Caco-2 (cell line): ENCODE data around the gene JADE3. TPM values are rescaled to one million over a fixed set of nuclear protein-coding genes. Genes with fewer than 3 reads are reported as not detected.

Experiments
- BruUV-seq: library from RNA; stranded (reverse); fragments of 400-500 nt; replicated peaks from 2 replicates; lab custom pipeline; 2021; lab: Mats Ljungman, UMichigan
- CTCF ChIA-PET: fragments of 300-600 bp; sonication (Branson Sonifier 250); formaldehyde crosslinking; loops from one replicate; lab custom pipeline; 2022; ENCODE audit warnings: antibody characterized with exemption; lab: Charles Lee
- POLR2A ChIA-PET: fragments of 300-600 bp; sonication (Branson Sonifier 250); formaldehyde crosslinking; loops from one replicate; lab custom pipeline; 2022; ENCODE audit warnings: antibody characterized with exemption; lab: Charles Lee
- DNase-seq, 2 experiments: peaks; one replicate each; pipeline versions ENCODE4 v3.0.0 to v3.0.0-alpha.2; 2020 to 2022
- H3K27me3 ChIP-seq: replicated peaks from 2 replicates; pipeline ENCODE4 v1.6.0; 2011; ENCODE audit warnings: low read length; ENCODE audit not compliant: control insufficient read depth, insufficient read depth
- H3K36me3 ChIP-seq: 2 replicates; pipeline ENCODE4 v1.5.1; 2011; ENCODE audit warnings: low read length; ENCODE audit not compliant: control insufficient read depth, insufficient read depth
- H3K4me1 ChIP-seq: fragments of 250-450 bp; sonication (Bioruptor Pico); 2 replicates; pipeline ENCODE4 v1.5.1; 2020; ENCODE audit warnings: mild to moderate bottlenecking
- H3K4me3 ChIP-seq: 2 replicates; pipeline ENCODE4 v1.5.1; 2011; ENCODE audit warnings: low read depth, mild to moderate bottlenecking, control low read depth, low read length
- H3K9me3 ChIP-seq: fragments of 250-450 bp; sonication (Bioruptor Pico); 2 replicates; pipeline ENCODE4 v1.5.1; 2020; ENCODE audit warnings: mild to moderate bottlenecking, moderate library complexity
- H3K27ac Mint-ChIP-seq: one replicate; pipeline ENCODE4 v1.8.0; 2022; ENCODE audit warnings: mixed read lengths; ENCODE audit not compliant: unreplicated experiment
- H3K27me3 Mint-ChIP-seq: one replicate; pipeline ENCODE4 v1.8.0; 2022; ENCODE audit warnings: mixed read lengths; ENCODE audit not compliant: insufficient read depth, unreplicated experiment
- H3K36me3 Mint-ChIP-seq: one replicate; pipeline ENCODE4 v1.8.0; 2022; ENCODE audit warnings: mild to moderate bottlenecking, mixed read lengths; ENCODE audit not compliant: insufficient read depth, unreplicated experiment
- H3K4me1 Mint-ChIP-seq: one replicate; pipeline ENCODE4 v1.8.0; 2022; ENCODE audit warnings: low read depth, mixed read lengths; ENCODE audit not compliant: unreplicated experiment
- H3K4me3 Mint-ChIP-seq: one replicate; pipeline ENCODE4 v1.8.0; 2022; ENCODE audit warnings: mild to moderate bottlenecking, moderate library complexity, mixed read lengths; ENCODE audit not compliant: unreplicated experiment
- H3K9me3 Mint-ChIP-seq: one replicate; pipeline ENCODE4 v1.8.0; 2022; ENCODE audit warnings: mixed read lengths; ENCODE audit not compliant: unreplicated experiment
- CTCF ChIP-seq, 2 experiments: fragments of 200-600 bp in 1 of 2; IDR thresholded peaks; 1 replicate in 1 of 2; 2 replicates in 1 of 2; pipeline versions ENCODE4 v1.5.1 to v1.8.0; 2011 to 2022; ENCODE audit warnings: antibody characterized with exemption in 1 of 2, control low read depth in 1 of 2, inconsistent platforms in 1 of 2, low read depth in 1 of 2, low read length in 1 of 2, mild to moderate bottlenecking in 1 of 2, moderate library complexity in 1 of 2; ENCODE audit not compliant: insufficient read depth in 1 of 2, severe bottlenecking in 1 of 2, unreplicated experiment in 1 of 2
- intact Hi-C: fragments of 100-400 bp; cut with micrococcal nuclease; formaldehyde crosslinking; loops from one replicate; pipeline ENCODE4 v1.10.0; 2022; ENCODE audit not compliant: unreplicated experiment
- total RNA-seq: library from RNA; stranded (reverse); gene quantifications from 2 replicates; pipeline ENCODE4 v1.2.3, GENCODE V29; 2022

The JADE3 gene
- total RNA-seq, 1 experiment from 2014 or later = 22.7 TPM

- Mint-ChIP-seq H3K36me3 (peaks cover 7% of the 10 kb centered on the region), H3K4me3 (no peak overlapping the region), H3K27me3 (no peaks in the 10 kb centered on the region), H3K9me3 (no peaks in the 10 kb centered on the region), H3K27ac (no peak overlapping the region), H3K4me1 (no peaks in the 10 kb centered on the region)
- TF ChIP-seq CTCF (IDR thresholded peaks at IDR 0.05; ENCODE audit: insufficient read depth in 1 of 2, low read depth in 1 of 2, low read length in 1 of 2, severe bottlenecking in 1 of 2, unreplicated experiment in 1 of 2) = no peak
- DNase-seq = no peak
- BruUV-seq = no TSS peak
- intact Hi-C loops = no loop called here
- Histone ChIP-seq H3K36me3 (no peaks in the 10 kb centered on the region), H3K27me3 (no peaks in the 10 kb centered on the region), H3K4me3 (no peak overlapping the region), H3K9me3 (no peaks in the 10 kb centered on the region), H3K4me1 (peaks cover 3% of the 10 kb centered on the region; the same call in 1 of the 2 replicates)
- POLR2A ChIA-PET = no interaction called here
- CTCF ChIA-PET = no interaction called here
Observed at GRCh38 chrX:46916273-46916672, 4.1 kb downstream of the JADE3 start.

- ChIA-PET CTCF (no interaction called here), POLR2A (no interaction called here)
- Mint-ChIP-seq H3K4me3 (no peak overlapping the region), H3K36me3 (peaks cover 7% of the 10 kb centered on the region), H3K27ac (no peak overlapping the region), H3K9me3 (no peaks in the 10 kb centered on the region), H3K4me1 (no peaks in the 10 kb centered on the region), H3K27me3 (no peaks in the 10 kb centered on the region)
- no peaks in the 10 kb centered on the region for H3K27me3 ChIP-seq
- no peak for TF ChIP-seq CTCF (IDR thresholded peaks at IDR 0.05; ENCODE audit: insufficient read depth in 1 of 2, low read depth in 1 of 2, low read length in 1 of 2, severe bottlenecking in 1 of 2, unreplicated experiment in 1 of 2)
- no peak for DNase-seq
- H3K36me3 ChIP-seq = no peaks in the 10 kb centered on the region
- intact Hi-C loops = no loop called here
- H3K9me3 ChIP-seq = no peaks in the 10 kb centered on the region
- peaks cover 3% of the 10 kb centered on the region; the same call in 1 of the 2 replicates for H3K4me1 ChIP-seq
- H3K4me3 ChIP-seq = no peak overlapping the region
- no TSS peak for BruUV-seq
Observed at GRCh38 chrX:46917622-46918021, 5.4 kb downstream of the JADE3 start.

GRCh38 chrX:46918434-46918833, 6.2 kb downstream of the JADE3 start:
- CTCF ChIA-PET = no interaction called here

More at GRCh38 chrX:46918434-46918833, 6.2 kb downstream of the JADE3 start:
- H3K4me3 ChIP-seq = no peak overlapping the region
- no peak for TF ChIP-seq CTCF (IDR thresholded peaks at IDR 0.05; ENCODE audit: insufficient read depth in 1 of 2, low read depth in 1 of 2, low read length in 1 of 2, severe bottlenecking in 1 of 2, unreplicated experiment in 1 of 2)
- H3K4me3 Mint-ChIP-seq = no peak overlapping the region
- no peak overlapping the region for H3K27ac Mint-ChIP-seq
- POLR2A ChIA-PET = no interaction called here
- no TSS peak for BruUV-seq
- H3K27me3 Mint-ChIP-seq = no peaks in the 10 kb centered on the region
- DNase-seq = peak in 1 of 2 experiments; percentile 14
- peaks cover 3% of the 10 kb centered on the region; the same call in 1 of the 2 replicates for H3K4me1 ChIP-seq
- no peaks in the 10 kb centered on the region for H3K27me3 ChIP-seq
- no peaks in the 10 kb centered on the region for H3K36me3 ChIP-seq
- peaks cover 7% of the 10 kb centered on the region for H3K36me3 Mint-ChIP-seq
- H3K9me3 Mint-ChIP-seq = no peaks in the 10 kb centered on the region
- no peaks in the 10 kb centered on the region for H3K4me1 Mint-ChIP-seq
- no peaks in the 10 kb centered on the region for H3K9me3 ChIP-seq
- intact Hi-C loops = no loop called here
